ENCODE measurements around the gene MAP1A. TPM values are rescaled to one million over a fixed set of nuclear protein-coding genes. Genes with fewer than 3 reads are reported as not detected.
A peak's percentile ranks its signal among the peaks of the same experiment; 100 is the strongest.

The MAP1A gene
- total RNA-seq, 1 experiment from 2014 or later, result 2.5 TPM

DNA sequence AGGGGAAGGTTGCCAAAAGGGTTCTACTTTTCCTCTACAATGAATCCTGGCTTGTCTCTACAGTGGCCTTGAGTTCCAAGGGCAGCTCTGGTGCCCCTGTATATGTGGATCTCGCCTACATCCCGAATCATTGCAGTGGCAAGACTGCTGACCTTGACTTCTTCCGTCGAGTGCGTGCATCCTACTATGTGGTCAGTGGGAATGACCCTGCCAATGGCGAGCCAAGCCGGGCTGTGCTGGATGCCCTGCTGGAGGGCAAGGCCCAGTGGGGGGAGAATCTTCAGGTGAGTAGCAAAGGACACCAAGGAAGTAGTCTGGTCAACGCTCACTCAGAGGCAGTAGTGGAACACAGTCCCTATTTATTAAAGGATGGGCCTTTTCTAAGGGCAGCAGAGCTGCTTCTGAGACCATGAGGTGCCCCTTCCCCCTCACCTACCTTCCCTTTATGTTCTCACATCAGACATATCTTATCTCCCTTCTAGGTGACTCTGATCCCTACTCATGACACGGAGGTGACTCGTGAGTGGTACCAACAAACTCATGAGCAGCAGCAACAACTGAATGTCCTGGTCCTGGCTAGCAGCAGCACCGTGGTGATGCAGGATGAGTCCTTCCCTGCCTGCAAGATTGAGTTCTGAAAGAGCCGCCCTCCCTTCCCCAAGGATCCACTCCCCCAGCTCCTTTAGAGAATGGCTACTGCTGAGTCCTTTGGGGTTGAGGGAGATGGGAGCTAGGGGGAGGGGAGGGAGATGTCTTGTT is 12.4 kb downstream of the MAP1A start:
- Histone ChIP-seq H3K18ac (ENCODE audit: insufficient read length, low read depth, low read length) (no peak overlapping the region), H2BK5ac (ENCODE audit: insufficient read length, low read length) (no peak overlapping the region), H4K8ac (replicated peaks; ENCODE audit: insufficient read length, low read depth, low read length) (no peak overlapping the region), H2AFZ (ENCODE audit: low read length) (no peak overlapping the region), H3K4ac (ENCODE audit: low read depth, low read length) (no peak overlapping the region), H3K79me1 (ENCODE audit: insufficient read depth, low read depth, low read length, poor library complexity, severe bottlenecking) (no peaks in the 10 kb centered on the region), H2AK5ac (ENCODE audit: insufficient read length, low read length) (no peak overlapping the region), H2BK120ac (ENCODE audit: low read depth, low read length, poor library complexity, severe bottlenecking) (no peak overlapping the region), H3K56ac (ENCODE audit: insufficient read length, low read depth, low read length) (no peak overlapping the region), H2BK12ac (ENCODE audit: insufficient read length, low read depth, low read length) (no peak overlapping the region), H3K27me3 (ENCODE audit: insufficient read depth, low read length) (no peaks in the 10 kb centered on the region), H3K27ac (ENCODE audit: insufficient read length, low read depth, low read length) (no peak overlapping the region), H3K14ac (ENCODE audit: insufficient read depth, low read length) (no peak overlapping the region), H2BK20ac (ENCODE audit: low read depth, low read length, poor library complexity, severe bottlenecking) (no peak overlapping the region), H3T11ph (ENCODE audit: low read length) (no peak overlapping the region), H4K91ac (ENCODE audit: insufficient read length, low read depth, low read length) (no peak overlapping the region), H3K4me2 (ENCODE audit: insufficient read depth, insufficient read length, low read length) (no peak overlapping the region), H3K23me2 (ENCODE audit: insufficient read length, low read depth, low read length, poor library complexity, severe bottlenecking) (no peaks in the 10 kb centered on the region), H2BK15ac (ENCODE audit: low read depth, low read length) (no peak overlapping the region), H3K9me3 (ENCODE audit: control insufficient read depth, low read depth, low read length) (no peaks in the 10 kb centered on the region), H3K4me1 (ENCODE audit: insufficient read depth, low read length) (peaks cover 8% of the 10 kb centered on the region; the same call in 1 of the 2 replicates), H4K5ac (ENCODE audit: insufficient read length, low read depth, low read length) (no peak overlapping the region), H3K23ac (ENCODE audit: insufficient read length, low read depth, low read length) (no peak overlapping the region), H3K9ac (ENCODE audit: extremely low read depth, insufficient read length, low read length) (no peak overlapping the region), H3K79me2 (ENCODE audit: insufficient read depth, low read length) (no peaks in the 10 kb centered on the region), H4K20me1 (ENCODE audit: control insufficient read depth, insufficient read depth, insufficient read length) (no peaks in the 10 kb centered on the region)
- peaks cover 17% of the 10 kb centered on the region for H3K27me3 Mint-ChIP-seq (ENCODE audit: low read depth)
- WGBS (ENCODE audit: extremely low coverage, insufficient read length, low lambda C conversion rate), result no CpG with 5 or more reads among the region's 12 CpGs
- peak overlapping the region in 2 of 3 experiments; percentile 15 to 27; a peak in 2 of 7 replicates for H3K27ac Mint-ChIP-seq
- no peaks in the 10 kb centered on the region for H3K9me3 Mint-ChIP-seq
- DNase-seq, result no peak
- H3K4me3 Mint-ChIP-seq, result no peak overlapping the region; a peak in 1 of 5 replicates
- TF ChIP-seq, protein P1, sequence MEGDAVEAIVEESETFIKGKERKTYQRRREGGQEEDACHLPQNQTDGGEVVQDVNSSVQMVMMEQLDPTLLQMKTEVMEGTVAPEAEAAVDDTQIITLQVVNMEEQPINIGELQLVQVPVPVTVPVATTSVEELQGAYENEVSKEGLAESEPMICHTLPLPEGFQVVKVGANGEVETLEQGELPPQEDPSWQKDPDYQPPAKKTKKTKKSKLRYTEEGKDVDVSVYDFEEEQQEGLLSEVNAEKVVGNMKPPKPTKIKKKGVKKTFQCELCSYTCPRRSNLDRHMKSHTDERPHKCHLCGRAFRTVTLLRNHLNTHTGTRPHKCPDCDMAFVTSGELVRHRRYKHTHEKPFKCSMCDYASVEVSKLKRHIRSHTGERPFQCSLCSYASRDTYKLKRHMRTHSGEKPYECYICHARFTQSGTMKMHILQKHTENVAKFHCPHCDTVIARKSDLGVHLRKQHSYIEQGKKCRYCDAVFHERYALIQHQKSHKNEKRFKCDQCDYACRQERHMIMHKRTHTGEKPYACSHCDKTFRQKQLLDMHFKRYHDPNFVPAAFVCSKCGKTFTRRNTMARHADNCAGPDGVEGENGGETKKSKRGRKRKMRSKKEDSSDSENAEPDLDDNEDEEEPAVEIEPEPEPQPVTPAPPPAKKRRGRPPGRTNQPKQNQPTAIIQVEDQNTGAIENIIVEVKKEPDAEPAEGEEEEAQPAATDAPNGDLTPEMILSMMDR (conservative IDR thresholded peaks at IDR 0.05), result no peak
- H3K4me1 Mint-ChIP-seq, result peaks cover 20 to 29% of the 10 kb centered on the region in 2 experiments
- 0 out of 7 replicates have a peak, but pooled peaks cover 0 to 4% (median 0%) of the 10 kb centered on the region in 3 experiments for H3K36me3 Mint-ChIP-seq (ENCODE audit: insufficient read depth in 1 of 3, low read depth in 3 of 3)
